Parathyroid adenoma (tissue), 2 donors: ENCODE data around the gene MALRD1.

Experiments used
- H2AFZ ChIP-seq: fragments of 300-600 bp; sonication (generic); one replicate; pipeline ENCODE4 v1.7.0; 2017; ENCODE audit warnings: antibody characterized with exemption, mild to moderate bottlenecking
- H3K27ac ChIP-seq: fragments of 300-600 bp; sonication (generic); one replicate; pipeline ENCODE4 v1.7.0; 2017
- H3K27me3 ChIP-seq: fragments of 300-600 bp; sonication (generic); one replicate; pipeline ENCODE4 v1.7.0; 2017; ENCODE audit warnings: low read length; ENCODE audit not compliant: control insufficient read depth, insufficient read depth
- H3K36me3 ChIP-seq: fragments of 300-600 bp; sonication (generic); one replicate; pipeline ENCODE4 v1.7.0; 2017; ENCODE audit warnings: low read length; ENCODE audit not compliant: control insufficient read depth, insufficient read depth
- H3K4me1 ChIP-seq: fragments of 300-600 bp; sonication (generic); one replicate; pipeline ENCODE4 v1.7.0; 2017; ENCODE audit warnings: control low read depth
- H3K4me2 ChIP-seq: fragments of 300-600 bp; sonication (generic); one replicate; pipeline ENCODE4 v1.7.0; 2017; ENCODE audit warnings: low read length
- H3K4me3 ChIP-seq: fragments of 300-600 bp; sonication (generic); one replicate; pipeline ENCODE4 v1.7.0; 2017; ENCODE audit warnings: low read depth, low read length
- H3K79me2 ChIP-seq: fragments of 300-600 bp; sonication (generic); one replicate; pipeline ENCODE4 v1.7.0; 2017; ENCODE audit warnings: control low read depth
- H3K9ac ChIP-seq: fragments of 300-600 bp; sonication (generic); one replicate; pipeline ENCODE4 v1.7.0; 2017; ENCODE audit warnings: mild to moderate bottlenecking
- H3K9me3 ChIP-seq: fragments of 300-600 bp; sonication (generic); one replicate; pipeline ENCODE4 v1.7.0; 2017; ENCODE audit warnings: low read length; ENCODE audit not compliant: control insufficient read depth
- TF ChIP-seq, protein P1 (sequence below): fragments of 300-600 bp; sonication (generic); IDR thresholded peaks from one replicate; pipeline ENCODE4 v1.7.0; 2017; ENCODE audit warnings: antibody characterized with exemption, mild to moderate bottlenecking
- donor health status: primary hyperparathyroidism.

MALRD1 gene

DNA sequence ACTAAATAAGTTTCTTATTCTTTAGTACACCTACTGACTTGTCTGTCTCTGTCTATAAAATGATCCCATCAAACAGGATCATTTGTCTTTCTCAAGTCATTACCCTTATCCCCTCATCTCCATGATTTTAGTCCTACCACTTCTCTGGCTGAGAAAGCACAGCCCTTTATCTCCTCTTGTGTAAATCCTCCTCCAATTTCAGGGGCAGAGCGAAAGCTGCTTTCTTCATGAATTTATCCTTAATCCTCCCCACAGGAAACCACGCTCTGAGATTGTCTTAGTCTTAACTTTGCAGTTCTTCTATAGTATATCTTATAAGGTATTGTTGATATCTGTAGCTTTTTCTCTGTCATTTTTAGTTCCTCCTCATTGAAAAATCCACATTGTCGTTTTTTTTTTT is 528.0 kb downstream of the MALRD1 start:
- H3K4me2 ChIP-seq, result no peak overlapping the region
- H3K4me3 ChIP-seq, result no peak overlapping the region
- H3K27me3 ChIP-seq, result no peaks in the 10 kb centered on the region
- no peaks in the 10 kb centered on the region for H3K79me2 ChIP-seq
- no peaks in the 10 kb centered on the region for H3K9me3 ChIP-seq
- no peak overlapping the region for H3K27ac ChIP-seq
- no peak overlapping the region for H3K9ac ChIP-seq
- no peaks in the 10 kb centered on the region for H3K4me1 ChIP-seq
- no peaks in the 10 kb centered on the region for H3K36me3 ChIP-seq
- H2AFZ ChIP-seq, result no peak overlapping the region
- TF ChIP-seq, protein P1, sequence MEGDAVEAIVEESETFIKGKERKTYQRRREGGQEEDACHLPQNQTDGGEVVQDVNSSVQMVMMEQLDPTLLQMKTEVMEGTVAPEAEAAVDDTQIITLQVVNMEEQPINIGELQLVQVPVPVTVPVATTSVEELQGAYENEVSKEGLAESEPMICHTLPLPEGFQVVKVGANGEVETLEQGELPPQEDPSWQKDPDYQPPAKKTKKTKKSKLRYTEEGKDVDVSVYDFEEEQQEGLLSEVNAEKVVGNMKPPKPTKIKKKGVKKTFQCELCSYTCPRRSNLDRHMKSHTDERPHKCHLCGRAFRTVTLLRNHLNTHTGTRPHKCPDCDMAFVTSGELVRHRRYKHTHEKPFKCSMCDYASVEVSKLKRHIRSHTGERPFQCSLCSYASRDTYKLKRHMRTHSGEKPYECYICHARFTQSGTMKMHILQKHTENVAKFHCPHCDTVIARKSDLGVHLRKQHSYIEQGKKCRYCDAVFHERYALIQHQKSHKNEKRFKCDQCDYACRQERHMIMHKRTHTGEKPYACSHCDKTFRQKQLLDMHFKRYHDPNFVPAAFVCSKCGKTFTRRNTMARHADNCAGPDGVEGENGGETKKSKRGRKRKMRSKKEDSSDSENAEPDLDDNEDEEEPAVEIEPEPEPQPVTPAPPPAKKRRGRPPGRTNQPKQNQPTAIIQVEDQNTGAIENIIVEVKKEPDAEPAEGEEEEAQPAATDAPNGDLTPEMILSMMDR, result no peak

DNA sequence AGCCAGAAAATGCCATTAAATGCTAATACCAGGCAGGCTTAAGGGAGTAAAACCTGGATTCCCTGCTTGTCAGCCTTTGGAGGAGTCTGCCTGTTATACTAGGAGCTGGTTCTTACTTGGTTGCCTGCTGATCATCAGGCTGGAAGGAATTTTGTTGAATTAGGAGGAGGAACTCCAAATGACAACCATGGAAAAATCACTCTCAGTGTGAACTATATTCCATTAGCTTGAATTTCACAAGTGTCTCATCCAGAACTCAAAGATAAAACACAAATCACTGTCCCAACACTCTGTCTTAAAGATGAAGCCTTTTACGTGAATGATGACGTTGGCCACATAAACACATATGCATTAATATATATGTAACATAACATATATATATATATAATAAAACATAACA is 528.8 kb downstream of the MALRD1 start:
- H3K79me2 ChIP-seq, result no peaks in the 10 kb centered on the region
- H2AFZ ChIP-seq, result no peak overlapping the region
- H3K36me3 ChIP-seq, result no peaks in the 10 kb centered on the region
- H3K4me1 ChIP-seq, result no peaks in the 10 kb centered on the region
- TF ChIP-seq, protein P1, result no peak
- H3K9me3 ChIP-seq, result no peaks in the 10 kb centered on the region
- H3K9ac ChIP-seq, result no peak overlapping the region
- H3K27me3 ChIP-seq, result no peaks in the 10 kb centered on the region
- no peak overlapping the region for H3K4me3 ChIP-seq
- no peak overlapping the region for H3K4me2 ChIP-seq
- H3K27ac ChIP-seq, result no peak overlapping the region

DNA sequence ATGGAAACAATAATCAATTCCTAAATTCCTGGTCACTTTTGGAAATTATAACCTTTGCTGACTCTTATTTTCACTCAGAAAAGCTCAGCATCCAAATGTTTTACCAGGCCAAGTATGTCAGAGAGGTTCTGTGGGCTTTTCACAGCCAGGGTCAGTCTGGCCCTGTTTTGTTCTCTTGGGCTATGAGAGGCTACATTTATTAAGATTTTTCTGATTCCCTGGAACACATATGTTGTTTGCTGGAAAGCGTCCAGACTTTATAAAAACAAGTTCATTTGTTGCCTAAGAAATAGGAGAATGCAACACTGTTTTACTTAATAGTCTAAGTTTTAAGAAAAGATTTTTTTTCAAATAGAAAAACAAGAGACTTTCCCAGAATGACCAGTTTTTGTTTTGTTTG is 529.2 kb downstream of the MALRD1 start:
- TF ChIP-seq, protein P1, result no peak
- Histone ChIP-seq H3K27ac (no peak overlapping the region), H3K9me3 (no peaks in the 10 kb centered on the region), H3K4me3 (no peak overlapping the region), H3K36me3 (no peaks in the 10 kb centered on the region), H3K4me1 (no peaks in the 10 kb centered on the region), H2AFZ (no peak overlapping the region), H3K79me2 (no peaks in the 10 kb centered on the region), H3K9ac (no peak overlapping the region), H3K4me2 (no peak overlapping the region), H3K27me3 (no peaks in the 10 kb centered on the region)

DNA sequence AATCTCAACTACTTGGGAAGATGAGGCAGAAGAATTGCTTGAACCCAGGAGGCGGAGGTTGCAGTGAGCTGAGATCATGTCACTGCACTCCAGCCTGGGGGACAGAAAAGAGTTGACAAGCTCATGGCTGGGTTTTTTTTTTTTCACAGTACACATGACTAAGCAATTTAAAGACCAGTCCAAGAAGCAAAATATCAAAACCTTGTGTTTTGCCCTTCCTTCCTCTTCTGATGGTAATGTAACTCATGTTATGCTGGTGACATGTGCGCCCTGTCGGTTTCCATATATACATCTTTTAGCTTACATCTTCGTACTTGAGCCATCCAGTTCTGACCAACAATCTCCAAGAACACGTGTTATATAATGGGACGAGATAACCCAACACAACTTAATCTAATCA is 530.0 kb downstream of the MALRD1 start:
- no peak overlapping the region for H3K4me2 ChIP-seq
- no peak overlapping the region for H3K9ac ChIP-seq
- no peaks in the 10 kb centered on the region for H3K79me2 ChIP-seq
- H2AFZ ChIP-seq, result no peak overlapping the region
- H3K36me3 ChIP-seq, result no peaks in the 10 kb centered on the region
- TF ChIP-seq, protein P1, result no peak
- H3K27ac ChIP-seq, result no peak overlapping the region
- no peaks in the 10 kb centered on the region for H3K4me1 ChIP-seq
- no peaks in the 10 kb centered on the region for H3K9me3 ChIP-seq
- no peak overlapping the region for H3K4me3 ChIP-seq
- H3K27me3 ChIP-seq, result no peaks in the 10 kb centered on the region

DNA sequence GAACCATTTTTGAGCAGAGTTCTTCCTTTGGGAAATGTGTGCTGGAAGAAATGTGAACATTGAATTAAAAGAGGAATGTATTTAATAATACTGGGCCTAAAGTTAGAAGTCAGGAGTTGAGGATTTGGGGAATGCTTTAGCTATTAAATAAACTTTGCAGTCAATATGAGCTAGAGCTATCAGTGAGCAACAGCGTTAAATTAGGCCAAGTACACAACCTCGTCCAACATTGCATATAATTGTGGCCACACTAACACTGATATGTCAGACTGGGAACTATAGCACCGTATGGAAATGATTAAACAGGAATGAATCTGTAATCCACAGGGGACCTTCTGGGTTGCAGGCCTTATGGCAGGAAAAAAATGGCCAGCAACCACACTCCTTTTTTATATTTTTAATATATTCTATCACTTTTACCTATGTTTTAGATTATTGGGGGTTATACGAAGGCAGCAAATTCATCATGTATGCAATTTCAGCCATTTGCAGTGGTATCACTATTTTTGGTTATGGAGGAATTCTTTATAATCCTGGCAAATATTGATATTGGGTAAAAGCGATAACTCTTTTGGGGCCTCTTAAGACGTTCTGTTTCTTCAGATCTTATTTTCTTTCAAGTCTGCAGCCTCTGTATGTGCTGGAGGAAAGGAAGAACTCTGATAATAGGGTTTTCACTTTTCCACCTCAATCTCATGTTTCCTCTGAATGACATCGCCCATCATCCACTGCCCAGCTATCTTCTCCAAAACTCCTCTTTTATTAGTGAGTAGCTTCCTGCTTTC is 531.4 kb downstream of the MALRD1 start:
- no peaks in the 10 kb centered on the region for H3K9me3 ChIP-seq
- H3K9ac ChIP-seq, result no peak overlapping the region
- no peak overlapping the region for H3K4me2 ChIP-seq
- H3K27me3 ChIP-seq, result no peaks in the 10 kb centered on the region
- H3K4me3 ChIP-seq, result no peak overlapping the region
- H3K4me1 ChIP-seq, result no peaks in the 10 kb centered on the region
- no peaks in the 10 kb centered on the region for H3K36me3 ChIP-seq
- H3K79me2 ChIP-seq, result no peaks in the 10 kb centered on the region
- H3K27ac ChIP-seq, result no peak overlapping the region
- H2AFZ ChIP-seq, result no peak overlapping the region
- TF ChIP-seq, protein P1, result no peak
